Right atrium auricular region (tissue), 2 donors: ENCODE data around the gene PPM1H. TPM values are rescaled to one million over a fixed set of nuclear protein-coding genes. Genes with fewer than 3 reads are reported as not detected.
"Not testable (repeated sequence)": the region's sequence is repeated elsewhere in the genome, so short reads cannot be mapped to it uniquely, and the experiment has no call there.

Experiments
- DNase-seq: peaks from one replicate; pipeline ENCODE4 v3.0.0-alpha.2; 2019; ENCODE audit warnings: low spot score
- H3K27ac ChIP-seq, 2 donors: fragments of 200-600 bp; sonication (generic); 1 replicate in 1 of 2; 2 replicates in 1 of 2; pipeline ENCODE4 v1.5.1; 2016 to 2019
- H3K27me3 ChIP-seq, 2 donors: fragments of 200-600 bp; sonication (generic); one replicate each; pipeline versions ENCODE4 v1.5.1 to v1.6.0; 2017 to 2019
- H3K36me3 ChIP-seq: fragments of 200-600 bp; sonication (generic); one replicate; pipeline ENCODE4 v1.5.1; 2016
- H3K4me1 ChIP-seq, 2 donors: fragments of 200-600 bp; sonication (generic); one replicate each; pipeline versions ENCODE4 v1.5.1 to v1.6.0; 2017 to 2019
- H3K4me3 ChIP-seq, 2 donors: fragments of 200-600 bp; sonication (generic); 1 replicate in 1 of 2; 2 replicates in 1 of 2; pipeline ENCODE4 v1.5.1; 2017 to 2019; ENCODE audit warnings: mild to moderate bottlenecking in 1 of 2, moderate library complexity in 1 of 2
- H3K9me3 ChIP-seq, 2 donors: fragments of 200-600 bp; sonication (generic); one replicate each; pipeline ENCODE4 v1.5.1; 2019
- CTCF ChIP-seq, 2 donors: fragments of 200-600 bp; sonication (generic); IDR thresholded peaks; one replicate each; pipeline ENCODE4 v1.5.1; 2019; ENCODE audit warnings: antibody characterized with exemption in 2 of 2
- total RNA-seq, 2 donors: library from RNA; depleted of rRNA; stranded (reverse); fragments of >200 nt; gene quantifications; one replicate each; pipeline ENCODE4 v1.1.0, GENCODE V29; 2016

PPM1H gene
- total RNA-seq, 2 donors from 2014 or later = 3.1 to 5.0 TPM

GRCh38 chr12:62668782-62669181, 266.2 kb downstream of the PPM1H start:
- H3K27me3 ChIP-seq = no peaks in the 10 kb centered on the region
- no peak overlapping the region for H3K4me3 ChIP-seq
- TF ChIP-seq CTCF (IDR thresholded peaks at IDR 0.05) = no peak
- DNase-seq = no peak
- H3K27ac ChIP-seq = no peak overlapping the region
- no peaks in the 10 kb centered on the region for H3K4me1 ChIP-seq
- no peaks in the 10 kb centered on the region for H3K9me3 ChIP-seq
- no peaks in the 10 kb centered on the region for H3K36me3 ChIP-seq

- not testable (repeated sequence) for H3K27ac ChIP-seq, H3K4me1 ChIP-seq, H3K27me3 ChIP-seq
Measured at GRCh38 chr12:62664951-62665350, 270.0 kb downstream of the PPM1H start.

GRCh38 chr12:62660756-62661155, 274.2 kb downstream of the PPM1H start:
- Histone ChIP-seq H3K4me1 (no peaks in the 10 kb centered on the region), H3K9me3 (no peaks in the 10 kb centered on the region), H3K27me3 (no peaks in the 10 kb centered on the region), H3K4me3 (no peak overlapping the region), H3K27ac (no peak overlapping the region), H3K36me3 (no peaks in the 10 kb centered on the region)
- DNase-seq = no peak
- TF ChIP-seq CTCF (IDR thresholded peaks at IDR 0.05) = no peak

More at GRCh38 chr12:62664951-62665350, 270.0 kb downstream of the PPM1H start:
- not testable (repeated sequence) for H3K4me3 ChIP-seq, H3K9me3 ChIP-seq, DNase-seq, H3K36me3 ChIP-seq

DNA sequence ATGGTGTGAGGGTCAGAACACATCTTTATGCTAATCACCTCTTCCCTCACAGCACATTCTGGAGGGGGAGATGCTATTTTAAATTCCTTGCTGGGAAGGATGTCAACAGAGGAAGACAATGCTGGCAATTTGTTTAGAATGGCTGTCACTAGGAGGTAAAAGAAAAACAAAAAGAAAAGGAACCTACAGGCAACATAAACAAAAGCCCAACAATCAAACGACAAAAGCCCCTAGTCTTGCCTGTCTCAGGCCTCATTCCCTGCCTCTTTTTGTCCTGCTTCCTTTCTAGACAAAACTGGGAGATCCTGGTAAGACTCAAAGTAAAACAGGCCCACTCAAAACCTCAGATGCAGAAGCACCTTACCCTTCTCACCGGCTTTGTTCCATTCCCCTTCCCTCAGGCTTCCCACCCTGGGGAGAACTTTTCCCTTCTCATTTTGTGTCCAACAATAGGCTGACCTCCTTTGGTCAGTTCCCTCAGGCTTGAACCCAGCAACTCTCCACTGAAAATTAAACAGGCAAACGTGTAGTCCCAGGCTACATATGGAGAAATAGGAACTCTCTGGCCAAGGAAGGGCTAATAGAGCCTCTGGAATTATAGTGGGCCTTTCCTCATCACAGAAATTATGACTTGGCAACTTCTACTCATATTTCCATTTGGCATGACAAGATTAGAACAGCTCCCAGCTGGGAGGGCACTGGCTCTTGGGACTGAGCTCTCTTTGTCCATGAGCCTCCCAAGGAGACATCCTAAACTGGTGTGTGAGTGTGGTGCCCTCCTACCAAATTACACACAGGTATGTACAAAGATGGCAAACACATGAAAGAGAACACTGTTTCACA, 275.3 kb downstream of the PPM1H start:
- H3K9me3 ChIP-seq = no peaks in the 10 kb centered on the region
- no peaks in the 10 kb centered on the region for H3K4me1 ChIP-seq
- no peaks in the 10 kb centered on the region for H3K36me3 ChIP-seq
- H3K27me3 ChIP-seq = no peaks in the 10 kb centered on the region
- no peak overlapping the region for H3K27ac ChIP-seq
- H3K4me3 ChIP-seq = no peak overlapping the region
- no peak for DNase-seq
- TF ChIP-seq CTCF (IDR thresholded peaks at IDR 0.05) = no peak

GRCh38 chr12:62658910-62659309, 276.0 kb downstream of the PPM1H start:
- H3K36me3 ChIP-seq = no peaks in the 10 kb centered on the region
- no peaks in the 10 kb centered on the region for H3K27me3 ChIP-seq
- no peak overlapping the region for H3K27ac ChIP-seq
- H3K9me3 ChIP-seq = no peaks in the 10 kb centered on the region
- TF ChIP-seq CTCF (IDR thresholded peaks at IDR 0.05) = no peak
- no peak for DNase-seq
- H3K4me1 ChIP-seq = no peaks in the 10 kb centered on the region
- no peak overlapping the region for H3K4me3 ChIP-seq

GRCh38 chr12:62657363-62657632, 277.7 kb downstream of the PPM1H start:
- H3K4me3 ChIP-seq = no peak overlapping the region
- DNase-seq = no peak
- no peaks in the 10 kb centered on the region for H3K4me1 ChIP-seq
- no peak overlapping the region for H3K27ac ChIP-seq
- H3K36me3 ChIP-seq = no peaks in the 10 kb centered on the region
- TF ChIP-seq CTCF (IDR thresholded peaks at IDR 0.05) = no peak
- no peaks in the 10 kb centered on the region for H3K9me3 ChIP-seq
- H3K27me3 ChIP-seq = no peaks in the 10 kb centered on the region
